Endothelial cell of umbilical vein (primary cell): ENCODE data around the gene CD82.

ENCODE experiments used
- CTCF ChIP-seq, 2 donors: IDR thresholded peaks; 1 replicate in 1 of 2; 2 replicates in 1 of 2; pipeline ENCODE4 v1.5.1; 2011; ENCODE audit warnings: low read length in 2 of 2, mild to moderate bottlenecking in 2 of 2, moderate library complexity in 2 of 2, control low read depth in 1 of 2, inconsistent platforms in 1 of 2, low read depth in 1 of 2; ENCODE audit not compliant: insufficient read depth in 1 of 2; ENCODE audit errors: extremely low read depth in 1 of 2
- EZH2 ChIP-seq: IDR thresholded peaks from 2 replicates; pipeline ENCODE4 v1.6.1; 2012; ENCODE audit warnings: borderline replicate concordance, low read depth, mild to moderate bottlenecking, moderate library complexity, low read length, inconsistent platforms; ENCODE audit not compliant: severe bottlenecking
- JUN ChIP-seq: IDR thresholded peaks from 2 replicates; pipeline ENCODE4 v1.6.1; 2011; ENCODE audit warnings: borderline replicate concordance, low read depth; ENCODE audit not compliant: insufficient read length, insufficient read depth
- MAX ChIP-seq: IDR thresholded peaks from 2 replicates; pipeline ENCODE4 v1.6.1; 2011; ENCODE audit not compliant: insufficient read depth, insufficient read length
- MYC ChIP-seq: IDR thresholded peaks from one replicate; pipeline ENCODE4 v1.6.1; 2011; ENCODE audit warnings: mild to moderate bottlenecking, low read depth, low read length
- POLR2A ChIP-seq: IDR thresholded peaks from 2 replicates; pipeline ENCODE4 v1.6.1; 2012; ENCODE audit warnings: low read depth, mild to moderate bottlenecking, control low read depth, low read length
- POLR2AphosphoS5 ChIP-seq: IDR thresholded peaks from 2 replicates; pipeline ENCODE4 v1.6.1; 2012; ENCODE audit warnings: low read depth, mild to moderate bottlenecking, control low read depth, low read length, moderate library complexity; ENCODE audit not compliant: insufficient read depth

GRCh38 chr11:44622190-44622650 lies 56.8 kb downstream of the CD82 start:
- TF ChIP-seq CTCF (IDR thresholded peaks at IDR 0.05; ENCODE audit: extremely low read depth in 1 of 2, insufficient read depth in 1 of 2, low read depth in 1 of 2, low read length in 2 of 2): no peak
- no peak for TF ChIP-seq EZH2
- TF ChIP-seq POLR2AphosphoS5: no peak
- TF ChIP-seq POLR2A: no peak
- no peak for TF ChIP-seq MAX
- TF ChIP-seq JUN: no peak
- TF ChIP-seq MYC: no peak
